ENCODE results near the gene NUDT13. TPM values are rescaled to one million over a fixed set of nuclear protein-coding genes. Genes with fewer than 3 reads are reported as not detected.

The NUDT13 gene
- total RNA-seq, result 0.14 and 0.85 TPM in 2 replicates

GRCh38 chr10:73110345-73110849 lies at the start of gene NUDT13:
Gene NUDT13 (plus strand): TSS chr10:73110455. CDS start chr10:73114366, 3,911 bp downstream.

GRCh38 chr10:73096449-73097304 lies 13.6 kb upstream of the NUDT13 start, which contains the start of gene P4HA1:
Gene P4HA1 (minus strand): TSS chr10:73096866. CDS start chr10:73074883, 21,983 bp downstream.

GRCh38 chr10:73167783-73168464 lies 57.7 kb downstream of the NUDT13 start, which contains the start of the genes ECD and FAM149B1:
Gene ECD (minus strand): TSS chr10:73168008. CDS start chr10:73163937, 4,071 bp downstream.
Gene FAM149B1 (plus strand): TSS chr10:73168119. CDS start chr10:73168340, 221 bp downstream.

Other genes with a start within 250 kb of the NUDT13 start
- gene OIT3, start 216.7 kb upstream of the NUDT13 start, total RNA-seq, result not detected in 2 replicates
- gene PLA2G12B, start 155.6 kb upstream of the NUDT13 start, total RNA-seq, result not detected in 2 replicates
- 55.2 and 61.2 TPM in 2 replicates for gene P4HA1, start 13.6 kb upstream of the NUDT13 start, total RNA-seq
- 20.9 and 26.7 TPM in 2 replicates for gene ECD, start 57.6 kb downstream of the NUDT13 start, total RNA-seq
- gene FAM149B1, start 57.7 kb downstream of the NUDT13 start, total RNA-seq, result 9.5 and 15.6 TPM in 2 replicates
- gene DNAJC9, start 136.8 kb downstream of the NUDT13 start, total RNA-seq, result 35.2 and 36.5 TPM in 2 replicates
- 40.3 and 59.1 TPM in 2 replicates for gene MRPS16, start 142.2 kb downstream of the NUDT13 start, total RNA-seq
- gene CFAP70, start 248.4 kb downstream of the NUDT13 start, total RNA-seq, result 0.33 and 0.42 TPM in 2 replicates